HG03025 (cell line): ENCODE measurements around the gene CFL2.
"Not testable (repeated sequence)": the region's sequence is repeated elsewhere in the genome, so short reads cannot be mapped to it uniquely, and the experiment has no call there.

Experiments
- ATAC-seq: cut with Tn5 transposase; IDR thresholded peaks from one replicate; pipeline ENCODE4 v1.9.1; 2021; ENCODE audit warnings: mild to moderate bottlenecking, moderate library complexity; ENCODE audit not compliant: unreplicated experiment, low FRiP score

The CFL2 gene

DNA sequence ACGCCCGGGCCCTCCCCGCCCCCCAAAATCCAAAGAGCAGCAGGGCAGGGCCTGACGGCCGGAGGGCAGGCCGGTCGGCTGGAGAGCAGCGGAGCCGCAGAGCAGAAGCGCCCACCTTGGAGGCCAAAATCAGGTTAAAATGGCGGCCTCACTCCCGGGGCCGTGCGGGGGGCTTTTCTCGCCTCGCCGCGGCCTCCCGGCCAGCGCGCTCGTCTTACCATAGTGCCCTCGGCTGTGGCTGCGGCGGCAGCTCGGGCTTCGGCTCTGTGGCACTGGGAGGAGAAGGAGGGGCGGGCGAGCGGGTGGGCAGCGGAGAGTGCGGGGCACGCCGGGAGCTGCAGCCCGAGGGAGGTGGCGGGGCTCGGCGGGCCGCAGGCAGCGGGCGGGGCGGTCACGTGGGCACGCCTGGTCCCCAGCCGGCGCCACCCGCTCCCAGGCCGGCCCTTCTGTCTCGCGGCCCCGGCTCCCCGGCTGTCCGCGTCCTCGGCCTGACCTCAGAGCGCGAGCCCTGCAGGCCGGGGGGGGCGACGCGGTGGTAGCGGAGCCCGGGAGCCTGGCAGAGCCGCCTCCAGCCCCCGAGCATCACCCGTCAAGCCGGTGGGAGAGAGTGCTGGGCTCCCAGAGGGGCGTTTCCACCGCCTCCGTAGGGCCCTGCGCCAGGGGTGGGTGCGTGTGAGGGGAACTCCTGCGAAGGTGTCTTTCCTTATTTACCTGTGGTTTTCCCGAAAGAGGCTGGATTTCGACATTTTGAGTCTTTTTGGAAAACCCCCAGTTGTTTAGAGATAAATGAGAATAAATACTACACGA lies at the start of gene CFL2:
CFL2 (minus strand) TSS at position 274 of the 807 bp plus-strand sequence; CDS start at position 221, 53 bp downstream.
- peak; percentile 88 for ATAC-seq

DNA sequence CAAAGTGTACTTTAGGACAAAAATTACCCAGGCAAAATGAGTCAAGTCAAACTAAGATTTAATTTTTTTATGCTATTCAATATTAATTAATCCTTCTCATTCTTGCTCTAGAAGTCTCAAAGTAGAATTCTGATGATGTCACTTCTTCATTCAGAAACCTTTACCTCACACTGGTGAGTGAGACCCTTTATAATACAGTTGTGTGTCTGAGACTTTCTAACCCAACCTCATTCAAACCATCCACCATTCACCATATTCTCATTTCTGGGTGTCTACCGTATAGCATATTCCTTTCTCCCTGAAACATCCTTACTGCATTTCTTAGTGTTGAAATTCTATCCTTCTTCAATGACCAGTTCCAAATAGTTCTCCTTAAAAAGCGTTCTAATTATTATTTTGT lies 40.8 kb upstream of the CFL2 start:
- no peak for ATAC-seq

DNA sequence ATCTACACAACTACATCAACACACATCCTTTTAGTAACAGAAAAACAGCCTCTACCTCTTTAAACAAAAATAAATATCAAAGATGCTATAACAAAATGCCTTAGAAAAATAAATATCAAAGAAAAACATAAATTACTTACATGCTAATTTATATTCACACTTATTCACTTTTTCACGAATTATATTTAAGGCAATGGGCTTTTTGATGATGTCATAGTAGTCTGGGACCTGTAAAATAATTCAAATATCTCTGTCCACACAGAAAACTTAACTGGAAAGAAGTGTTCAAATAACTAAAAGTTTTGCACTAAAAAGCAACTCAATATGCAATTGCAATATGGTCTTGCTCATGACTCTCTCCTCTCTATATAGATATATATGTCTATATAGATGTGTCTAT lies 40.3 kb upstream of the CFL2 start:
- no peak for ATAC-seq

- ATAC-seq: no peak
Measured at GRCh38 chr14:34750670-34751069, 36.3 kb upstream of the CFL2 start.

DNA sequence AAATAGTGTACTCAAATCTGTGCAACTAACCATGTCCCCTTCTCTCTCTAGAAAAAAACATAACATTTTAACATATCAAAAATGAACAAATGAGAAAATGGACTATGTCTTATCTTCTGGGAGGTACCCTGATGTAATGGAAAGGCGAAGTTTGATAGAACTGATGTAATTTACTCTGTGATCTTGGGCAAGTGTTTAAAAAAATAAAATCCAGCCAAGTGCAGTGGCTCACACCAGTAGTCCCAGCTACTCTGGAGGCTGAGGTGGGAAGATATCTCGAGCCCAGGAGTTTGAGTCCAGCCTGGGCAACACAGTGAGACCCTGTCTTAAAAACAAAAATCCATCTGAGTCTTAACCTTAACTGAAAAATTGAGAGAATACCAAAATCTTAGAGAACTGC lies 35.8 kb upstream of the CFL2 start:
- no peak for ATAC-seq

- no peak for ATAC-seq
Measured at GRCh38 chr14:34749408-34749807, 35.0 kb upstream of the CFL2 start.

DNA sequence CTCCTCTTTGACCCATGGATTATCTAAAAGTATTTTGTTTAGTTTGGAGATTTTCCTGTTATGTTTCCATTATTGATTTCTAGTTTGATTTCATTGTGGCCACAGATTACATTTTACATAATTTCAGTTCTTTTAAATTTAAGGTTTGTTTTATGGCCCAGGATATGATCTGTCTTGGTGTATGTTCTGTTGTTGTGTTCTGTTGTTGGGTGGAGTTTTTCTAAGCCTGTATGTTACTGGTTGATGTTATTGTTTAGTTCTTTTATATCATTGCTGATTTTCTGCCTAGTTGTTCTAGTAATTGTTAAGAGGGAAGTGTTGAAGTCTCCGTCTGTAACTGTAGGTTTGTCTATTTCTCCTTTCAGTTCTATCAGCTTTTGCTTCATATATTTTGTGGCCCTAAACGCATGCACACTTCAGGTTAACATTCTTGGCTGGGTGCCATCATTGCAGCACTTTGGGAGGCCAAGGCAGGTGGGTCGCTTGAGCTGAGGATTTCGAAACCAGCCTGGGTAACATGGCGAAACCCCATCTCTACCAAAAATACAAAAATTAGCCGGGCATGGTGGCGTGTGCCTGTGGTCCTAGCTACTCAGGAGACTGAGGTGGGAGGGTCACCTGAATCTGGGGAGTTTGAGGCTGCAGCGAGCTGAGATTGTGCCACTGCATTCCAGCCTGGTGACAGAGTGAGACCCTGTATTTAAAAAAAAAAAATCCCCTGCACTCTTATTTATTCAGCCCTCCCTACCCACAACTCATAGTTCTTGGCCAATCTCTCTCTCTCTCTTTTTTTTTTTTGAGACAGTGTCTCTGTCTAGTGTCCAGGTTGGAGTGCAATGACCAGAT lies 28.1 kb upstream of the CFL2 start:
- ATAC-seq: no peak

GRCh38 chr14:34741840-34742239 lies 27.4 kb upstream of the CFL2 start:
- ATAC-seq: no peak

DNA sequence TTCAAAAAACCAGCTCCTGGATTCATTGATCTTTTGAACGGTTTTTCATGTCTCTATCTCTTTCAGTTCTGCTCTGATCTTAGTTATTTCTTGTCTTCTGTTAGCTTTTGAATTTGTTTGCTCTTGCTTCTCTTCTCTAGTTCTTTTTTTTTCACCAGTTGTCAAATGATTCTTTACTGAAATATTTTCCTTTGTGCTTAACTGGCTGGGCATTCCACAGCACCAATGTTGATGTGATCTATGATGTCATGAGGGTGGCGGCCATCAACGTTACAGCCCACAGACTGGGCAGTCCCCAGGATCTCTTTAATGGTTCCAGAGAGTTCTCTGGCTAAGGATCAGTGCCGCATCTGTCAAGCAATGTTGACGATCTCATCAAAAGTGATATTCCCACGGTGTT lies 25.7 kb upstream of the CFL2 start:
- not testable (repeated sequence) for ATAC-seq

DNA sequence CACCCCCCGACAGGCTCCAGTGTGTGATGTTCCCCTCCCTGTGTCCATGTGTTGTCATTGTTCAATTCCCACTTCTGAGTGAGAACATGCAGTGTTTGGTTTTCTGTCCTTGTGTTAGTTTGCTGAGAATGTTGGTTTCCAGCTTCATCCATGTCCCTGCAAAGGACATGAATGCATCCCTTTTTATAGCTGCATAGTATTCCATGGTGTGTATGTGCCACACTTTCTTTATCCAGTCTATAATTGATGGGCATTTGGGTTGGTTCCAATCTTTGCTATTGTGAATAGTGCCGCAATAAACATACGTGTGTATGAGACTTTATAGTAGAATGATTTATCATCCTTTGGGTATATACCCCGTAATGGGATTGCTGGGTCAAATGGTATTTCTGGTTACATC lies 22.7 kb upstream of the CFL2 start:
- ATAC-seq: not testable (repeated sequence)

DNA sequence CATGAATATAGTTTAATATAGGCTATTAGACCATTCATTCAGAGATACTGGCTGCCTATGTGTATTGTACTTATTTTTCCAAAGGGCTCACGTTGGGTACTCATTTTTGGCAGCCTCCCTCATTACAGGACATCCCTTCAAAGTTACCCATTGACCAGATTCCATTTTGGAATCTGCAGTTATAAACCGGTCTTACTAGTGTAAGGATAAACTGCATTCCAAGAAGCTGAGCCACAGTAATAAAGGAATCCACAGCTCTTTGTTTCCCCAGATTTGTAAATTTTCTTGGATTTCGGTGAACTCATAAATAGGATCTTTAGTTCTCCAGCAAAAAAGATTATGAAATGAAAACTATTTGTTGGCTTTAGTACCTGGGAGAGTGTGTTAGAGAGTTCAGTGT lies 18.9 kb upstream of the CFL2 start:
- ATAC-seq: no peak

DNA sequence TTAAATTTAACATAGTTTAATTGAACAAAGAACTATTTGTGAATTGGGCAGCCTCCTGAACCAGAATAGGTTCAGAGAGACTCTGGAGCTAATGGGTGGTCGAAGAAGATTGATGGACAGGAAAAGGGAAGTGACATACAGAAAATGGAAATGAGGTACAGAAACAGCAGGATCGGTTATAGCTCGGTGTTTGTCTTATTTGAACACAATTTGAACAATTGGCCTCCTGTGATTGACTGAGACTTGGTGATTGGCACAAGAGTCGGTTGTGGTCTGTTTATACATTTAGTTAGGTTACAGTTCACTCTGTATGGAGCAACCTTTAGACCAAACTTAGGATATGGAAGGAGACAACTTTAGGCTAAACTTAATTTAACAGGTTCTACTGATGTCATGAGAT lies 18.4 kb upstream of the CFL2 start:
- ATAC-seq: no peak

GRCh38 chr14:34723867-34724266 lies 9.5 kb upstream of the CFL2 start:
- no peak for ATAC-seq

DNA sequence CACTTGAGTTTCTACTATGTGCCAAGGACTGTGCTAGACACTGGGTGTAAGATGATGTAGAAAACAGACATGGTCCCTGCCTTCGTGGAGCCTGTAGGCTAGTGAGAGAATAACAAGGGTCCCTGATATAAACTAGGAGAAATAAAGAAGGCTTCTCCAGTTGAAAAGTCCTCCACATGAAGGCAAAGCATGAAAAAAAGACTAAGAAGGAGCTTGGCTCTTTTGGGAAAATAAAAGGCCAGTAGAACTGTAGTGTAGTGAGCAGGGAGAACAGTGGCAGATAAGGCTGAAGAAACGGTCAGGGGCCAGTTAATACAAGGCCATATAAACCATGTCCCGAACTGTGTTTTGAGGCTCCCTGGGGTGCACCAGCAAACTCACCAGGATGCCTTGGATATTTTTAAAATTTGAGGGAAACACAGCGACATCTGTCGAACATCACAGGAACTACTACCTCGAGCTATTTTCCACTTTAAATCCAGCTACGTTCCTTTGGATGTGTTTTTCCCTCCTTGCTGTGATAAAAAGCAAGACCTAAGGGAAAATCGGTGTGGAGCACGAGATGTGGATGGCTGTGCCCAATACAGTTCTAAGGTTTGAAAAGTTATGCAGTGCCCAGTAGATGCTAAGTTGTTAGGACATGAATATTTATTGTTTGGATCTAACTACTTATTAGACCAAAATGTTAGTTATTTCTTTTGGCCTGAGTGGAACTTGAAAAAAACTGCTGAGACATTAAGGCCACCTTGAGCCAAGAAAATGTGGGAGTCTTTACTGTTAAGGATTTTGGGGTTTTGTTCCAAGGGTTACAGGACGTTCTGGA lies 8.5 kb upstream of the CFL2 start:
- ATAC-seq: no peak

- no peak for ATAC-seq
Measured at GRCh38 chr14:34721129-34721528, 6.7 kb upstream of the CFL2 start.

GRCh38 chr14:34718750-34719304 lies 4.4 kb upstream of the CFL2 start:
- no peak for ATAC-seq

DNA sequence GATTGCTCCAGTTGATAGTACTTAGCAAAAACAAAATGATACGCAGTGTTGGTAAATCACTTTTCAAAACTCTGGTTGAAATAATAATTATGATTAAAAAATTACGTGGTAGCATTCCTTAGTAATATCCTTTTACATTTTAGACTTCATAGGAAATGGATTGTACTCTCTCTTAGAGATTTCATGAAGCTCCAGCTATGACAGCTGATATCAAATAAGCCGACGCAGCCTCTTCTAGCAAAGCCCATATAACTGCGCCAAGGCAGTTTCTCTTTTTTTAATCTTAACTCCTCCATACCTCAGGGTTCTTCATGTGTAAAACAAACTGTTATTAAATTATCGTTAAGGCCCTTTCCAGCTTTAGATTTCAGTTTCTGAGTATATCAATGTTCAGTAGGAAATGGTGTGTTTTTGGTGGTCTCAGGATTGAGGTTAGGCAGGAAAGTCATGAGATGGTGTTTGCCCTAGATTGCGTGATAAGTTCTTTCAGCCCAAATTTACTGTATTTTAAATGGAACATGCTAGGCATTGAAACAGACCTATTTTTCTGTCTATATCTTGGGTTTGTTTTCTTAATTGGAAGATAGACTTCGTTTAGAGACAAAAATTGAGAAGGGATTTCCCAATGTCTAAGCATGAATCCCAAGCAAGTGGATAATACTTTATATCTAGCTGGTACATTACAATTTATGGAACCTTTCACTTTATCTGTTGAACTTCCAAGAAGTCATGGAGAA lies 902 bp upstream of the CFL2 start:
- no peak for ATAC-seq

DNA sequence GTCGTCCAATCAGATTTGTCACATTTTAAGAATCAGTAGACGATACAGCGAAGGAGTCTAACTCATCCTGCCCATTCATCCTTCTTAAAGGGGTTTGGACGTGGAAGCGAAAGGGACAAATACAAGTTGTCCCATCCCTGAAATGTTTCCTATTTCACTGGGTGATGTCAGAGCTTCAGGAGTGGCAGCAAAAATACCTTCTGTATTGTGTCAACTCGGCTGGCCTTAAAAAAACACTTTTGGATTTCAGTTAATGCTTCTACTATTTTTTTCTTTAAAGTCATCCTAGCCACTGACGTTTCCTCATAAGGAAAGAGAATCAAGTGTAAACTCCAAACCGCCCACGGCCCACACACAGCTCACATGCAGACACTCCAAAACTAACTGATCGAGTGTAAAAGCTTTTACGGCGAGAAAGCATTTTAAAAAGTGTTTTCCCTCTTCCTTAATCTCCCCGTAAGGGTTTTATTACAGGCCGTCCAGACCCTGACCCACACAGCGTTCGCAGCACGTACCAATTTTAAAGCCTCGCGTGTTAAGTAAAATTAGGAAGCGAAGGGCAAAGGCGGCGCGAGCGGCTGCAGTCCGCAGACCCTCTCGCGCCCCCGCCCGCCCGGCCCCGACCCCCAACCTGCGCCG lies 593 bp downstream of the CFL2 start:
- peak; percentile 5 for ATAC-seq

DNA sequence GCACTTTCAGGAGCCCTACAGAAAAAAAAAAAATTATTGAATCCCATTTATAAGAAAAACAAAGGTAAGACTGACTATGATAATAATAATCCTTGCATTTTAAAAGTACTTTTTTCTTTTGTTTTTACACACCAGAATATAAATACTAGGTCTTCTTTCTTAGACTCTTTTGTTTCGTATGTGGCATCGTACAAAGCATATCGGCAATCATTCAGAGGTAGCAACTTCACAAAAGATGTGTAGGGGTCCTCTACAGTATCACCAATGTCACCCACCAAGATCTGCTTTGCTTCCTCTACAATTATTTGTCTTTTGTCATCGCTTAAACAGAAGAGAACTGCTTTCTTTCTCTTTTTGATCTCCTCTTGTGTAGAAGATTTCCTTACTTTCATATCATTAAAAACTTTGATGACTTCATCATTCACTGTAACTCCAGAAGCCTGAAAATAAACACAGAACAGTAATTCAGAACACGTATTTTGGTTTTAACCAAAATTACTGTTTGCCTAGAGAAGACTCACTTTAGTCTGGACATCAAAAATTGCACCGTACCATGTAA lies 1.2 kb downstream of the CFL2 start:
- ATAC-seq: no peak
